DMS 273 (cell line): ENCODE results near the gene LBX1.

Experiments
- DNase-seq: peaks from one replicate; lab custom pipeline; 2025; ENCODE audit not compliant: unreplicated experiment; lab: John Stamatoyannopoulos, UW

LBX1 gene

GRCh38 chr10:101226491-101227428 is 2.5 kb downstream of the LBX1 start:
- DNase-seq = no peak

GRCh38 chr10:101225846-101226421 is 3.3 kb downstream of the LBX1 start:
- no peak for DNase-seq

- DNase-seq = peak; percentile 77
Observed at GRCh38 chr10:101224910-101225823, 4.1 kb downstream of the LBX1 start.

- DNase-seq = no peak
Observed at GRCh38 chr10:101224060-101224909, 5.0 kb downstream of the LBX1 start.

- DNase-seq = no peak
Observed at GRCh38 chr10:101223274-101224059, 5.8 kb downstream of the LBX1 start.

GRCh38 chr10:101222683-101223273 is 6.5 kb downstream of the LBX1 start:
- DNase-seq = no peak

GRCh38 chr10:101221963-101222531 is 7.2 kb downstream of the LBX1 start:
- DNase-seq = no peak

GRCh38 chr10:101221549-101221948 is 7.7 kb downstream of the LBX1 start:
- no peak for DNase-seq

- no peak for DNase-seq
Observed at GRCh38 chr10:101219946-101220451, 9.3 kb downstream of the LBX1 start.

- no peak for DNase-seq
Observed at GRCh38 chr10:101219139-101219945, 9.9 kb downstream of the LBX1 start.

GRCh38 chr10:101218351-101219138 is 10.7 kb downstream of the LBX1 start:
- no peak for DNase-seq

GRCh38 chr10:101217450-101218281 is 11.6 kb downstream of the LBX1 start:
- DNase-seq = peak; percentile 87

- DNase-seq = no peak
Observed at GRCh38 chr10:101217044-101217425, 12.2 kb downstream of the LBX1 start.

- no peak for DNase-seq
Observed at GRCh38 chr10:101216207-101217043, 12.8 kb downstream of the LBX1 start.
